ENCODE measurements around the gene TENM4. TPM values are rescaled to one million over a fixed set of nuclear protein-coding genes. Genes with fewer than 3 reads are reported as not detected.

Gene TENM4
- polyA plus RNA-seq, 1 of the 3 experiments (the other 2 are of a cell fraction): 16.7 TPM

DNA sequence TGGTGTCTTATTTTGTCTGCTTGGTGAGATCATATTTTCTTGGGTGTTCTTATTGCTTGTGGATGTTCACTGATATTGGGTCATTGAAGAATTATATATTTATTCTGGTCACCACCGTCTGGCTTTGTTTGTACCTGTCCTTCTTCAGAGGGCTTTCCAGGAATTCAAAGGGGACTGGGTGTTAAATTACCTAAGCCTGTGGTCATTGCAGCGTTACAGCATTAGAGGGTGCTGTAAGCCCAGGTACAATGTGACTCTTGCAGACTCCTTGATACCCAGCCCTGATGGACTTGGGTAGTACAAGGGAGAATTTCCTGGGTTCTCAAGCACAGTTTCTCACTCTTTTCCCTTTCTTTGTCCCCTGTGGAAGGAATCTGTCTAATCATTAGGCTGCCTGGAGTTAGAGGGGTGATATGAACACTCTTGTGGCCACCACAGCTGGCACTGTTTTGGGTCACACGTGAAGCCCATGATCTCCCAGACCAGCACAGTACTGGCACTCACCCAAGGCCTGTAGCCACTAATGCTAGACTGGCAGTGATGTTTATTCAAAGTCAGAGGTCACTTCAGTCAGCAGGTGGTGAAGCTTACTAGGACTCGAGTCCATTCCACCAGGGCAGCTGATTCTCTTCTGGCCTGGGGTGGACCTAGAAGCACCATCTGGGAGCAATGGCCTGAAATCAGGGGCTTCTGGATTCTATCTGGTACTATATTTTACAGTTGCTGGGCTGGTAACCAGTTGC is 810.1 kb downstream of the TENM4 start:
- no peak for DNase-seq
- POLR2A ChIA-PET: no interaction called here
- 47% methylated on average over 3 of the region's 4 CpGs for WGBS (ENCODE audit: low lambda C conversion rate)

More for the DNA sequence above, 810.1 kb downstream of the TENM4 start:
- Histone ChIP-seq H3K9ac (no peak overlapping the region), H3F3A (replicated peaks; ENCODE audit: insufficient read depth) (no peaks in the 10 kb centered on the region), H3K9me3 (peaks cover 4% of the 10 kb centered on the region; the same call in 1 of the 2 replicates), H3K27ac (ENCODE audit: low read depth in 2 of 2, low read length in 1 of 2) (no peak overlapping the region), H4K20me1 (ENCODE audit: insufficient read depth) (no peaks in the 10 kb centered on the region), H3K79me2 (ENCODE audit: insufficient read depth) (no peaks in the 10 kb centered on the region), H3K4me3 (ENCODE audit: low read depth in 2 of 2, low read length in 1 of 2) (no peak overlapping the region), H3K36me3 (replicated peaks in 1 of 2; ENCODE audit: control insufficient read depth in 1 of 2, insufficient read depth in 2 of 2, low read length in 1 of 2) (no peaks in the 10 kb centered on the region), H3K4me1 (ENCODE audit: control insufficient read depth in 1 of 2, insufficient read depth in 2 of 2, low read depth in 1 of 2, low read length in 1 of 2) (no peaks in the 10 kb centered on the region), H2AFZ (ENCODE audit: low read depth) (no peak overlapping the region), H3K9me2 (no peaks in the 10 kb centered on the region), H3K4me2 (no peak overlapping the region), H3K27me3 (ENCODE audit: insufficient read depth) (no peaks in the 10 kb centered on the region)
- CTCF ChIA-PET: interaction anchor here (1.0 kb wide), 1 partner anchor 15 kb away, joined by 6 read pairs; no protein-coding TSS in a partner anchor
- TF ChIP-seq ZBTB33 (IDR thresholded peaks at IDR 0.05; ENCODE audit: borderline replicate concordance, low read depth): no peak
- no peak for TF ChIP-seq RAD21 (IDR thresholded peaks at IDR 0.05; ENCODE audit: low read length)
- no peak for TF ChIP-seq FOSL2 (IDR thresholded peaks at IDR 0.05; ENCODE audit: borderline replicate concordance, low read depth)
- no peak for TF ChIP-seq USF1 (IDR thresholded peaks at IDR 0.05; ENCODE audit: borderline replicate concordance, low read depth)
- TF ChIP-seq RFX5 (IDR thresholded peaks at IDR 0.05; ENCODE audit: low read length): no peak
- TF ChIP-seq POLR2AphosphoS5 (IDR thresholded peaks at IDR 0.05; ENCODE audit: low read depth, low read length): no peak
- no peak for TF ChIP-seq MEF2A (IDR thresholded peaks at IDR 0.05; ENCODE audit: borderline replicate concordance, low read depth)
- TF ChIP-seq NFIC (IDR thresholded peaks at IDR 0.05; ENCODE audit: borderline replicate concordance): no peak
- no peak for TF ChIP-seq TCF12 (IDR thresholded peaks at IDR 0.05)
- TF ChIP-seq, protein P1, sequence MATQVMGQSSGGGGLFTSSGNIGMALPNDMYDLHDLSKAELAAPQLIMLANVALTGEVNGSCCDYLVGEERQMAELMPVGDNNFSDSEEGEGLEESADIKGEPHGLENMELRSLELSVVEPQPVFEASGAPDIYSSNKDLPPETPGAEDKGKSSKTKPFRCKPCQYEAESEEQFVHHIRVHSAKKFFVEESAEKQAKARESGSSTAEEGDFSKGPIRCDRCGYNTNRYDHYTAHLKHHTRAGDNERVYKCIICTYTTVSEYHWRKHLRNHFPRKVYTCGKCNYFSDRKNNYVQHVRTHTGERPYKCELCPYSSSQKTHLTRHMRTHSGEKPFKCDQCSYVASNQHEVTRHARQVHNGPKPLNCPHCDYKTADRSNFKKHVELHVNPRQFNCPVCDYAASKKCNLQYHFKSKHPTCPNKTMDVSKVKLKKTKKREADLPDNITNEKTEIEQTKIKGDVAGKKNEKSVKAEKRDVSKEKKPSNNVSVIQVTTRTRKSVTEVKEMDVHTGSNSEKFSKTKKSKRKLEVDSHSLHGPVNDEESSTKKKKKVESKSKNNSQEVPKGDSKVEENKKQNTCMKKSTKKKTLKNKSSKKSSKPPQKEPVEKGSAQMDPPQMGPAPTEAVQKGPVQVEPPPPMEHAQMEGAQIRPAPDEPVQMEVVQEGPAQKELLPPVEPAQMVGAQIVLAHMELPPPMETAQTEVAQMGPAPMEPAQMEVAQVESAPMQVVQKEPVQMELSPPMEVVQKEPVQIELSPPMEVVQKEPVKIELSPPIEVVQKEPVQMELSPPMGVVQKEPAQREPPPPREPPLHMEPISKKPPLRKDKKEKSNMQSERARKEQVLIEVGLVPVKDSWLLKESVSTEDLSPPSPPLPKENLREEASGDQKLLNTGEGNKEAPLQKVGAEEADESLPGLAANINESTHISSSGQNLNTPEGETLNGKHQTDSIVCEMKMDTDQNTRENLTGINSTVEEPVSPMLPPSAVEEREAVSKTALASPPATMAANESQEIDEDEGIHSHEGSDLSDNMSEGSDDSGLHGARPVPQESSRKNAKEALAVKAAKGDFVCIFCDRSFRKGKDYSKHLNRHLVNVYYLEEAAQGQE (IDR thresholded peaks at IDR 0.05; ENCODE audit: low read depth, low read length): no peak
- no peak for TF ChIP-seq FOXM1 (IDR thresholded peaks at IDR 0.05; ENCODE audit: low read depth)
- TF ChIP-seq SMC3 (IDR thresholded peaks at IDR 0.05; ENCODE audit: low read depth, low read length): no peak
- TF ChIP-seq MXI1 (IDR thresholded peaks at IDR 0.05; ENCODE audit: low read depth, low read length): no peak
- TF ChIP-seq EZH2phosphoT487 (IDR thresholded peaks at IDR 0.05; ENCODE audit: borderline replicate concordance, low read depth): no peak
- TF ChIP-seq MAX (IDR thresholded peaks at IDR 0.05; ENCODE audit: low read depth): no peak
- no peak for TF ChIP-seq FOXJ3 (CRISPR knock-in tag; IDR thresholded peaks at IDR 0.05)

All from SK-N-SH (cell line).